GM21737 (cell line): ENCODE results near the gene ATP1A3.
"Not testable (repeated sequence)": the region's sequence is repeated elsewhere in the genome, so short reads cannot be mapped to it uniquely, and the experiment has no call there.

Source experiments
- ATAC-seq: cut with Tn5 transposase; IDR thresholded peaks from one replicate; pipeline ENCODE4 v1.9.1; 2021; ENCODE audit warnings: mild to moderate bottlenecking, moderate library complexity; ENCODE audit not compliant: unreplicated experiment

The ATP1A3 gene

DNA sequence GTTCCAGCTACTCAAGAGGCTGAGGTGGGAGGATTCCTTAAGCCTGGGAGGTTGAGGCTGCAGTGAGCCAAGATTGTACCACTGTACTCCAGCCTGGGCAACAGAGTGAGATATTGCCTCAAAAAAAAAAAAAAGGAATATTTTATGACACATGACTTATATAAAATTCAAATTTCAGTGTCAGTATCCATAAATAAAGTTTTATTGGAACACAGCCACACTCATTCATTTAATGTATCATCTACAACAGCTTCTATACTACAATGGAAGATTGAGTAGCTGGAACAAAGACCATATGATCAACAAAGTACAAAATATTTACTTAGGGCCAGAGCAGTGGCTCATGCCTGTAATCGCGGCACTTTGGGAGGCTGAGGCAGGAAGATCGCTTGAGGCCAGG, 18.7 kb upstream of the ATP1A3 start:
- not testable (repeated sequence) for ATAC-seq

DNA sequence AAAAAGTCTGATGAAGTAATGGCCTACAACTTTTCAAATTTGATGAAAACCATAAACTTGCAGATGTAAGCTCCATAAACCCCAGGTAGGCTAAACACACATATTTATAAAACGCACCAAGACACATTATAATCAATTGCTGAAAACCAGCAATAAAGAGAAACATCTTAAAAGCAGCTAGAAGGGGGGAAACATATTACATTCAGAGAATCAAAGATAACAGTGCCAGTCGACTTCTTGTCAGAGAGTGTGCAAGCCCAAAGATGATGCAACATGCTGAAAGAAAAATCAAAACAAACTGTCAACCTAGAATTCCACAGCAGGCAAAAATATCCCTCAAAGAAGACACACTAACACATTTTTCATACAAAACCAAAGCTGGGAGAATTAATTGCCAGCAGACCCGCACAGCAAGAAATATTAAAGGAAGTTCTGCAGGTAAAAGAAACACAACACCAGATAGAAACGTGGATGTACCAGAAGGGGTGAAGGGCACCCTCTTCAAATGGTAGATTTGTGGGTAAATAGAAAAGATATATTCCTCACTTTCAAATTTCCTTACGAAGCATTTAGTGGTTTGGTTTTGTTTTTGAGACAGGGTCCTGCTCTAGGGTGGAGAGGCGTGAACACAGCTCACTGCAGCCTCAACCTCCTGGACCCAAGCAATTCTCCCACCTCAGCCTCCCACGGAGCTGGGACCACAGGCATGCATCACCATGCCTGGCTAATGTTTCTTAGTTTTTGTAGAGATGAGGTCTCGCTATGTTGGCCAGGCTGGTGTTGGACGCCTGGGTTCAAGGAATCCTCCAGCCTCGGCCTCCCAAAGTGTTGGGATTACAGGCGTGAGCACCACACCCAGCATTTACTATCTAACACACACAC, 16.5 kb upstream of the ATP1A3 start:
- no peak for ATAC-seq

DNA sequence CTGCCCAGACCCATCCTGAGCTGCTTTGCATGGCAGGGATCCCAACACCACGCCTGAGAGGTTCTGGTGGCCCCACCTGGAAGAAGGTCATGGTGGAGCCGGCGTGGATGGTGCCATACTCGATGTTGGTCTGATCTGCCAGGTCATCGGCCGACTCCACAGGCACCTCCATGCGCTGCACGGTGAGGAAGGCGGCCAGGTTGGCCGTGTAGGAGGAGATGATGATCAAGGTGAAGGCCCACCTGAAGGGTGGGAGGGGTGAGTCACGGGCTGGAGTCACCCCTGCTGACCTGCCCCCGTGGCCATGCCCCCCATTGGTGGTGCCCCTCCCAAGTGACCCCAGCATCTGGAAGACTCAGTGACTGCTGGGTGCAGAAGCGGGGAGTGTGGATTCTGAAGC, 12.5 kb upstream of the ATP1A3 start:
- ATAC-seq, result no peak

DNA sequence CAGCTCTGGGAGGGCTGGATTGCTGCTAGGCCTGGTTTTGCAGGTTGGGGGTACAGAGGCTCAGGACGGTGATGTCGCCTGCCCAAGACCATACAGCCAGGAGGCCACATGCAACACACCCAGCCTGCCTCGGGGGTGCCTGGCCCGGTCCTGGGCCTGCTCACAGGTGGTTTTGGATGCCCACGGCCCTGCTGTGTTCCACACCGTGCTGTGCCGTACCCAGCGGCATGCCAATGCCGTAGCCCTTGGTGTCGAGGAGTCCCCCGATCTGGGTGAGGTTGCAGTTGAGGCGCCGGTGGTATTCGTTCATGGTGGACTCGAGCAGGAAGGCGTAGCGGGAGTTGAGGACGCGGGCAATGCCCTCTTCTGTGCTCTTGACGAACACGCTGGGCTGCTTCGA, 11.5 kb upstream of the ATP1A3 start:
- ATAC-seq, result no peak

DNA sequence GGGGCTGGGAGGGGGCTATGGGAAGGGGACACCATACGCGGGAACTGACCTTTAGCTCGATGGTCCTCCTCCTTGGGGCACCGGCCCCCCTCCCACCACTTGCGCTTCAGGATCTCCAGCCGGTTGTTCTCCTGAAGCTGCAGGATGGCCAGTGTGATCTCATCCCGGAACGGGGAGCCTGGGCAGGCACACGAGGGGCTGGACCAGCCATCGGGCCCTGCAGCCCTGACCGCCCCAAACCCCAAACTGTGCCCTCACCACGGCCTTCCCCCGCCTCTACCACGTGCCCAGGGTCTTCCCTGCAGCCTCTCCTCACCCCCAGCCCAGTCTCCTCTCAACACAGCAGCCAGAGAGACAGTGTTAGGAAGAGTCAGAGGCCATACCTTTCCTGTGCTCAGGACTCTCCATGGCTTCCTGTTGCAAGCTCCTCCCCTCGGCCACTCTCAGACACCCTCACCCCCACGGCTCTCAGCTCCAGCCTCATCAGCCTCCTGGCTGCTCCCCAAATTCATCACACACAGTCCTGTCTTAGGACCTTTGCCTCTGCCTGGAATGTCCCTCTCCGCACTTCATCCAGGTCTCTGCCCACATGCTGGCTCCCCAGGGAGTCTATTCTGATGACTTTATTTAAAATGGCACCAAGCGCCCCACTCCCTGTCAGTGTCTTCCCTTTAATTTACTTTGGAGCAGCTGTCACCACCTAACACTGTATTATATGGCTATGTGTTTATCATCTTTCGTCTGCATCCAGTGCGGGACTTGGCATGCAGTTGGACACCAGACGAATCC, 9.7 kb upstream of the ATP1A3 start:
- ATAC-seq, result no peak

DNA sequence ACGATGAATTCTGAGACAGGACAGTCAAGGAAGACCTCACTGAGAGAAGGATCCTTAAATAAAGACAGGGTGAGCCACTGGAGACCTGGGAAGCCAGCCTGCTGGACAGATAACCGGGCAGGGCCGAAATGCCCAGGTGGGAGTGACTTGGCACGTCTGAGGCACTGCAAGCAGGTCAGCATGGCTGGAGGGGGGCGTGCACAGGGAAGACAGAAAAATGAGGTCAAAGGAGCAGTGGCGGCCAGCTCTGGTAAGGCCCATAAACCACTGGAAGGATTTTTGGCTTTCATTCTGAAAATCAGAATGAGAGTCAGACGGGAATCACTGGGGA, 5.8 kb upstream of the ATP1A3 start:
- no peak for ATAC-seq

DNA sequence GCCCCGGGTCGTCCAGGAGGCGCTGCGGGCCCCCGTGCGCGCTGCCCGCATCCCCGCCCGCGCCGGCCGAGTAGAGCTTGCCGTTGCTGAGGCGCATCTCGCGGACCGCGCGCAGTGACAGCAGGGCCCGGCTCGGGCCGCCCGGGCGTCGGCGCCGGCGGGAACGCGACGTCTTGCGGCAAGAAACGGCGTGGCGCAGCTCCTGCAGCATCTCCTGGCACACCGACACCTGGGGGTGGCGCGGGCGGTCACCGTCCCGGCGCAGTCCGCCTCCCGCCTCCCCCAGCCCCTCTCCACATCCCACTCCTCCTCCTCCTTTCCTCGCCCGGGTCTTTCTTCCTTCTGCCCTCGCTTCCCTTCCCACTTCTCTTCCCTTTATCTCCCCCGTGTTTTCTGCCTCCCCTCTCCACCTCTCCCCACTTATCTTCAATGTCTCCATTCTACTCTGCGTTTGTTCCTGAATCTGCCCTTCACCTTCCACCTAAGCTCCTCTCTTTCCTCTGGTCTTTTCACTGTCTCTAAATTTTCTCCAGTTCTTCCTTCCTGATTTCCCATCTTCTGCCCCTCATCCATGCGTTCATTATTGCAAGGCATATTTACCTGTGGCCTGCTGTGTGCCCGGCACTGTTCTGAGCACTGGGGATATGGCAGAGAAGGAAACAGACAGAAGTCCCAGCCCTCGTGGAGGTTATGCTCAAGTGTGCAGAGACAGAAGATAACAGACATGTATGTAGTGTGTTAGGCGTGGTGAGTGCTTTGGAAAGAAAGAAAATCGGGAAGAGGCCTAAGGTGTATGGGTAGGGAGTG, 5.2 kb upstream of the ATP1A3 start:
- ATAC-seq, result no peak

DNA sequence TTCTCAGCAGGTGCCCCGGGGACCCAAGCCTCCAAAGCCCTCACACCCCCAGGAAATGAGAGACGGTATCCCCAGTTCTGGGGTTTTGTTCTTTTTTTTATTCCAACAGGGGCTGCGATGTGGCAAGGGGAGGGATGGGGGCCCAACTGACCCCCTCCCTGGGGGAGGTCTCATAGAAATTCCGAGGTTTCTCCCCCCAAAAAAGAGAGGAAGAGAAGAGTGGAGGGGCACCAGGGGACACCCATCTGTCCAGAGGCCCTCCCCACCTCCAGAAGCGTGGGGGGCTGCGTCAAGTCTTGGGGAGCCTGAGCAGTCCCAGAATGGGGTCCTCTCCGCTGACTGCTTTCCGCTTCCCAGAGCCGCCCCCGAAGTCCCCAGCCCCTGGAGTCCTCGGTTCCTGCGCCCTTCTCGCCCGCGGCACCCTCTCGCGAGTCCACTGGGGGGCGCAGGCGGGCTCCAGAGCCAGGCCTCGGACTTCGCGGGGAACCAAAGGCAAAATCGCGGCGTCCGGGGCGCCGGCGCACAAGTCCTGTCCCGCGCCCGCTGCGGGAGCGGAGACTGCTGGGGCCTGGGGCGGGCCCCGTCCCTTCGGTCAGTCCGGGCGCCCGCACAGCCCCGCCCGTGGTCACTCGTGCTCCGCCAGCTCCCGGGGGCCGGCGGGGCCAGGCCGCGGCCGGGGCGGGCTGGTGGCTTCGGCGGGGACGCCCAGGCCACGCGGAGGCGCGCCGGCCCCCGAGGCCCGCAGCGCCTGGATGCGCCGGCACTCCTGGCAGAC, 4.4 kb upstream of the ATP1A3 start:
- no peak for ATAC-seq

DNA sequence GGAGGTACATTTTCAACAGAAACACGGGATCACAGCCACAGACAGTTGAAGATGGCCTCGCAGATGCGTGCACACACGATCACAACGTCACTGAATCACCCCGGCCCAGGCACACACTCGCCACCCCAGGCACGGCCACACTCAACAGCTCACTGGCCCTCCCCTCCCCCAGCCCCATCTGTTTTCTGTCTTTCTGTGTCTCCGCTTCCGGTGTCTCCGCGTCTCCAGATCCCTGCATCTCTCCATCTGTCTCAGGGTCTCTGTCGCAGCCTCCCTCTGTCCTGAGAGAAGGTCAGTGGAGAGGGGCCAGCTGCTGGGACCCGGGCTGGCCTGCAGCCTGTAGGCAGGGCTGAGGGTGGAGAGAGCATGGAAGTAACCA, 3.8 kb upstream of the ATP1A3 start:
- ATAC-seq, result no peak

DNA sequence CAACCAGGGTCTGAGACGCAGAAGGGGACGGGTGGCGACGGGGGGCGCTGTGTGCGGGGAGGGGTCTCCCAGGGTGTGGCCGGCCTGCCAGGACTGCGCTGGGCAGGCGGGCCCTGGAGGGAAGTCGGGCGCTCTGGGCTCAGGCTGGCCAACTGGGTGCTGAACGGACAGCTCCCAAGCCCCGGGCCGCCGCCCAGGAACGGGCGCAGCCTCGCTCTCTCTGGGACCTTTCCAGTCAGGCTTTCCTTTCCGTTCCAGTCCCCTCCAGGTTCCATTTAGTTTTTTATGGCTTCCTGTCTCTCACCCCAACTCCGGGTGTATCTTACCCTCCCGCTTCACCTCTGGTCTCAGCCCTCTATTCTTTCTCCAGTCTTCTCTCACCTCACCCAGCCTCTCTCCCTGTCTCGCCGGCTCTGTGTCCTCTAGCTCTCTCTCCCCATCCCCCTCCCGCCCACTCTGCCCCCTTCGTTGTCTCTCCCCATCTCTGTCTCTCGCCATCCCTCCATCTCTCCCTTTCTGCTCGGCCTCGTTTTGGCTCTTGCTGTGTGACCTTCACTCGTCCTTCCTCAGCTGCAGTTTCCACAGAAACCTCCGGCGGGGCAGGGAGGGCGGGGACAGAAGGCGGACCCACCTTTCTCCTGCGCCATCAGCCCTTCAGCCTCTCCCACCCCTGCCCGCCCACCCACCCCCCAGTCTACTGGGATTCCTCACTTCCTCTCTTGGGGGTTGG, 3.3 kb upstream of the ATP1A3 start:
- no peak for ATAC-seq

DNA sequence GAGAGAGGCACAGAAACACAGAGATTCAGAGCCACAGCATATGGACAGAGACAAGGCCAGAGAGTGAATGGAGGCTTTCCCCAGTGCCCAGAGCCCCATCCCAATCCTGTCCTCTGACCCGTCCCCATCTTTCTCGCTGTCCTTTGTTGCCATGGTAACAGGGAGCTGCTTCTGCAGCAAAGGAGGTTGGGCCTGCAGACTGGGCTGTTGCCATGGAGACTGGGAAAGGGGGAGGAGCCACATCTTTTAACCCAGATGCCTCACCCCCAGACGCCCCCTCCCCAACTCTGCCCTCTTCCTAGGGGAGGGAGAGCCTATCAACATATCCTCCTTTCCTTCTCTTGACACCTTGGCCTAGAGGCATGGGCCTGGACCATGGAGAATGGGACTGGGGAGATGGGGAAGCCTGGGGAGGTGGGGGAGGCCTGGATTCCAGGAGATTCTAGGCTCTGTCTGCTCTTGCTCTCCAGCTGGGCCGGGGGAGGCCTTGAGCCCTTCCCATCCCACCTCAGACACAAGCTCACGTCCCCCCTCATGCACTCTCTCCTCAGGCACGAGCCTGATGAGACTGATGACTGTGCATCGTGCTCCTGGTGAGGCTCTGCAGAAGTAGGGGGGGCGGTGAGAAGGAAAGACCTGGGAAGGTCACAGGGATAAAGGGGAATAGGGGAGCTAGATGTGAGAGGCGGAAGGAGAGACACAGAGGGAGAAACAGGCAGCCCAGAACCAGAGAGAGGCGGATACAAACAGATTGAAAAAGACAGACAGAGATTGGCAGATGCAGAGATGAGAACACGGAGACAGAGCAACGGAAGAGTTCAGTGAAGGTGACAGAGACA, 2.1 kb upstream of the ATP1A3 start:
- ATAC-seq, result no peak

DNA sequence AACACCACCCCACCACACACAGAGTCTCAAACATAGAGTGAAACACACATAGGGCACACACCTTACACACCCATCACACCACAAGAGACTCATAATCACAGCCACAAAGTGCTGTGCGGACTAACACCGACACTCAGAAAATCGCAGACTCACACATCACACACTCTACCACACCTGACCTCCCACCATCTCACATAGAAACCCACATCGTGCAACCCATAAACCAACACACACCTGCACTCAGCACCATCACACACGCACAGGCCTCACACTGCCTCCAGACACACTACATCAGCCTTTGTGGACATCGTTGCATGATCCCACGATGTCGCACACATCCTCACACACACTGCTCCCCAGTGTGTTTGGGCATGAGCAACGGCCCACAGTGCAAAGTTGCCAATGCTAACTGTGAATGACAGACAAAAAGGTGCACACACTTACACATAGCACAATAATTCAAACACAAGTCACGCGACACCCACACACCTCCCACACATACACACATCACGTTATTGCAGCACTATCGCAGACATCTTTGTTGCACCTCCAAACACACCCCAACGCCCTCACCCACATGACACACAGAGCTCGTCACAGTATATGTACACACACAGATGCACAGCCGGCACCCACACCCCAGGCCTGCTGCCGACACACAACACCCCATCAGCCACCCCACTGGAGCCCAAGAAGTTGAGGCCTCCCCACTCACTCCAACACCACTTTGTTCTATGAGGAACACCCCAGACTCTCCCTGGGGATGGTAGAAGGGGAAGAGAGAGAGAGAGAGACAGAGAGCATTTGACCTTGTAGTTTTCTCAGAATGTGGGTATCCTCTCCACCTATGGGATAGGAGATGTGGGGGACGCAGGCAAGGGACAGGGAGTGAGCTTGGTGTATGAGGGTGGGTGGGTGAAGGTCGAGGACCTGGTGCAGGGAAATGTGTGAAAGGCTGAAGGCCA, 1.2 kb upstream of the ATP1A3 start:
- ATAC-seq, result no peak

DNA sequence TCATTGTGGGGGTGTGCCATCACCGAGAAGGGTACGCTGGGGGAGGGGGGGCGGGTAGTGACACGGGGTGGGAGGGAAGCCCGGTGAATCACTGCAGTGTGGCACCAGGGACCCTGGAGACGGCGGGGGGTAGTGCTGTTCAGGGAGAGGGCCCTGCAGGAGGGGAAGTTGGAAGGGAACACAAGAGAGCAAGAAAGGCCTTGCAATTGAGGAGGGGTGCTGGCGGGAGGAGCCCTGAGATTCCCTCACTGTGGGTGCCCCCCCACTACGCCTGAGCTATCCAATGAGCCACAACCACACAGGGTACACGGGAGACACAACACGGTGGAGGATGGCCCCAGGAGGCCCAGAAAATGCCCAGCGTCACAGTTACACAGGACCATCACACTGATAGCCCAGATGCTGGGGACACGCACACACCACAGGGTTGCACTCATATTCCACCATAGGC, 516 bp upstream of the ATP1A3 start:
- ATAC-seq, result no peak

DNA sequence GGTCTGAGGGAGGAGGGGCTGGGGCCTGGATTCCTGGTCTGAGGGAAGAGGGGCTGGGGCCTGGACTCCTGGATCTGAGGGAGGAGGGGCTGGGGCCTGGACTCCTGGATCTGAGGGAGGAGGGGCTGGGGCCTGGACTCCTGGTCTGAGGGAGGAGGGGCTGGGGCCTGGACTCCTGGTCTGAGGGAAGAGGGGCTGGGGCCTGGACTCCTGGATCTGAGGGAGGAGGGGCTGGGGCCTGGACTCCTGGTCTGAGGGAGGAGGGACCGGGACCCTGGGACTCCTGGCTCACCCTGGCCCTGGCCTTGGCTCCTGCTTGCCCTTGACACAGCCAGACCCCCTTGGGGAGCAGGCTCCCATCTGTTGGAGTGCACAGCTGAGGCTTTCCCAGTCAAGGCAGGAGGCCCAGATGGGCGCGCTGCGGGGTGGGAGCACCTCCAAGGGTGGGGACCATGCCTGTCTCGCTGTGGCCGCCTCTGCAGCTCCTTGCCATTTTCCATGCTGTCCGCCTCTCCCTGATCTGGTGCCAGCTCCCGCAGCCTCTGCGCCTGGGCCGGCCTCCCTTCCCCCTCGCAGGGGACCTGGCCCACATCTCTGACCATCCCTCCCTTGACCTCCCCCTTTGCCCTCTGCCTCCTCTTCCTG, 2.0 kb downstream of the ATP1A3 start:
- ATAC-seq, result not testable (repeated sequence)

DNA sequence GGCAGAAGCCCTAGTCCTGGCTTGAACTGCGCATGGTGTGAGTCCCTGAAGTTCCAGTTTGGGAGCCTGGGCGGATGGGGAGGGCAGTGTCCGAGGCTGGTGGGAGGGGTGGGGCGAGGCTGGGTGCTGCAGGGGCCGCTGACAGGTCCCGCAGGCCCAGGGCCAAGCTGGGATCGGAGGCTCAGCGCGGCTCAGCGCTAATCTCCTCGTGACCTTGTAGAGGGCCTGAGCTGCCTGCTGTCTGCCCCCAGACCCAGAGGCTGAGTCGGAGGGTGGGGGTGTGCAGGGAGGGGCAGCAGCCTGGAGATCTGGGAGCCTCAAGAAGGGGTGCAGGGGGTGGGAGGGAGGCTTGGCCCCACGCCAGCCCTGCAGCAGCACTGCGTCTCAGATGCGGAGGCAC, 3.0 kb downstream of the ATP1A3 start:
- no peak for ATAC-seq

DNA sequence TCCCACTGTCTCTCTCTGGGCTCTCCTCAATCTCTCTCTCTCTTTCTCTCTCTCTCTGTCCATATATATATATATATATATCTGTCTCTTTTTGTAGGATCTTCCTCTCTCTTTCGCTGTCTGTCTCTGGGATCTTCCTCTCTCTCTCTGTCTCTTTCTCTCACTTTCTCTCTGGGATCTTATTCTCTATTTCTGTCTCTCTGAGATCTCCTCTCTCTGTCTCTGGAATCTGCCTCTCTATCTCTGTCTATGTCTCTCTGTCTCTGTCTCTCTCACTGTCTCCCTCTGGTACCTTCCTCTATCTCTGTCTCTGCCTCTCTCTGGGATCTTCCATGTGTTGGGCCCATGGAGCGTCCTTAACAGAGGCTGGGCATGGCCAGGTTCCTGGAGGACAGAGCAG, 3.4 kb downstream of the ATP1A3 start:
- no peak for ATAC-seq

DNA sequence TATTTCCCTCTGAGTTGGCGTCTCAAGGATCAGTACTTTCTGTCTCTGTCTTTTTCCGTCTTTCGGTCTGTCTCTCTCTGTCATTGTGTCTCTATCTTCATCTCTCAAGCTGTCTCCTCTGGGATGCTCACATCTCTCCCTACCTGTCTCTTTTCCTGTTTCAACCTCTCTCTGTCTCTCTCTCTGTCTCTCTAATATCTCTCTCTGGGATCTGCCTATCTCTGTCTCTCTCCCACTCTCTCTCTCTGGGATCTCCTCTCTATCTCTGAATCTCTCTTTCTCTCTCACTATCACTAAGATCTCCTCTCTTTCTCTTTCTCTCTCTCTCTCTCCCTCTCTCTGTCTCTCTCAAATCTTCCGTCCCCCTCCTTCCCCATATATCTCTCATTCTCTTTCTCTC, 4.0 kb downstream of the ATP1A3 start:
- ATAC-seq, result no peak

DNA sequence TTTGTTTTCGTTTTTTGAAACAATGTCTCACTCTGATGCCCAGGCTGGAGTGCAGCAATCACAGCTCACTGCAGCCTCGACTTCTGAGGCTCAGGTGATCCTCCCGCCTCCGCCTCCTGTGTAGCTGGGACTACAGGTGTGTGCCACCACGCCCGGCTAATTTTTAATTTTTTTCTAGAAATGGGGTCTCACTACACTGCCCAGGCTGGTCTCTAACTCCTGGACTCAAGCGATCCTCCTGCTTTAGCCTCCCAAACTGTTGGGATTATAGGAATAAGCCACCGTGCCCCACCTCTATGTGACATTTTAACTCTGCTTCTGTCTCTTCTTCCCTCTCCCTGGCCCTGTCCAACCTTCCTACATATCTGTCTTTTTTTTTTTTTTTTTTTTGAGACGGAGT, 5.1 kb downstream of the ATP1A3 start:
- ATAC-seq, result no peak
